22Rv1 (cell line): ENCODE data around the gene GPR6.

Source experiments
- ZFX ChIP-seq: fragments of 450-650 bp; IDR thresholded peaks from 2 replicates; pipeline ENCODE4 v1.6.1; 2017; ENCODE audit warnings: antibody characterized with exemption, borderline replicate concordance
- TF ChIP-seq, protein P1 (sequence below): fragments of 450-650 bp; IDR thresholded peaks from 2 replicates; pipeline ENCODE4 v1.5.1; 2017; ENCODE audit warnings: mild to moderate bottlenecking

DNA sequence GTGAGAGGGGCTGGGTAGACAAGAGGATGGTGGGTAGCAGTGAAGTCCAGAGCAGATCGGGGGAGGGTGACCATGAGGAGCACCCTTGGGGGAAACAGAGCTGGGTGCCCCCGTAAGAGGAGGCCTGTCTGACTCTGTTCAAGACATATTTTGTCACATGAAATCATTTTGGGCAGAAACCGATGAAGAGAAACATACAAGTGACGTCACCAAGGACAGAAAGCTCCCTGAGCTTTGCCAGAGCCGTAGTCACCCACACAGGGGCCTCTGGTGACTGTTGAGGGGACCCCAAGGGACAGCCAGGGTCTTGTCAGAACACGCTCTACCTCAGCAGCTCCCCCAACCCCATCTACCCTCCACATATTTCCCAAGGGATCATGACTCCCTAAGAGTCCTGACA, 39.2 kb downstream of the GPR6 start:
- TF ChIP-seq, protein P1, sequence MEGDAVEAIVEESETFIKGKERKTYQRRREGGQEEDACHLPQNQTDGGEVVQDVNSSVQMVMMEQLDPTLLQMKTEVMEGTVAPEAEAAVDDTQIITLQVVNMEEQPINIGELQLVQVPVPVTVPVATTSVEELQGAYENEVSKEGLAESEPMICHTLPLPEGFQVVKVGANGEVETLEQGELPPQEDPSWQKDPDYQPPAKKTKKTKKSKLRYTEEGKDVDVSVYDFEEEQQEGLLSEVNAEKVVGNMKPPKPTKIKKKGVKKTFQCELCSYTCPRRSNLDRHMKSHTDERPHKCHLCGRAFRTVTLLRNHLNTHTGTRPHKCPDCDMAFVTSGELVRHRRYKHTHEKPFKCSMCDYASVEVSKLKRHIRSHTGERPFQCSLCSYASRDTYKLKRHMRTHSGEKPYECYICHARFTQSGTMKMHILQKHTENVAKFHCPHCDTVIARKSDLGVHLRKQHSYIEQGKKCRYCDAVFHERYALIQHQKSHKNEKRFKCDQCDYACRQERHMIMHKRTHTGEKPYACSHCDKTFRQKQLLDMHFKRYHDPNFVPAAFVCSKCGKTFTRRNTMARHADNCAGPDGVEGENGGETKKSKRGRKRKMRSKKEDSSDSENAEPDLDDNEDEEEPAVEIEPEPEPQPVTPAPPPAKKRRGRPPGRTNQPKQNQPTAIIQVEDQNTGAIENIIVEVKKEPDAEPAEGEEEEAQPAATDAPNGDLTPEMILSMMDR = no peak
- TF ChIP-seq ZFX = no peak
